ENCODE measurements around the gene MTOR.
"Not testable (repeated sequence)": the region's sequence is repeated elsewhere in the genome, so short reads cannot be mapped to it uniquely, and the experiment has no call there.

The MTOR gene

DNA sequence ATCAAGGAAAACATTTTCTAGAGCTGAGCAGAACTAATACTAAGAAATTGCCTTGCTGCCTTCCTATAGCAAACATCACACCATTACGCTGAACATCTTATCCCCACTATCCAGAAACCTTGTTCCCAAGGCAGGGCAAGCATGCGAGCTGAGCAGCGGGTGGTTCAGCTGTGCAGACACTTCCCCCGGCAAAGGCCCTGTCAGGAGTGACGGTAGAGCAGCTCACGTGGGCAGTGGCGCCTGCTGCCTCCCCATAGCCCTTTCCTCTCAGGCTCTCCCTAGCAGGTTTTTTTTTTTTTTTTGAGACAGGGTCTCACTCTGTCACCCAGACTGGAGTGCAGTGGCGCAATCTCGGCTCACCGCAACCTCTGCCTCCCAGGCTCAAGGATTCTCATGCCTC lies 86.9 kb downstream of the MTOR start:
- DNase-seq, result no peak
- CTCF ChIA-PET, result no interaction called here
- H3K36me3 Mint-ChIP-seq, result peaks cover 4% of the 10 kb centered on the region

DNA sequence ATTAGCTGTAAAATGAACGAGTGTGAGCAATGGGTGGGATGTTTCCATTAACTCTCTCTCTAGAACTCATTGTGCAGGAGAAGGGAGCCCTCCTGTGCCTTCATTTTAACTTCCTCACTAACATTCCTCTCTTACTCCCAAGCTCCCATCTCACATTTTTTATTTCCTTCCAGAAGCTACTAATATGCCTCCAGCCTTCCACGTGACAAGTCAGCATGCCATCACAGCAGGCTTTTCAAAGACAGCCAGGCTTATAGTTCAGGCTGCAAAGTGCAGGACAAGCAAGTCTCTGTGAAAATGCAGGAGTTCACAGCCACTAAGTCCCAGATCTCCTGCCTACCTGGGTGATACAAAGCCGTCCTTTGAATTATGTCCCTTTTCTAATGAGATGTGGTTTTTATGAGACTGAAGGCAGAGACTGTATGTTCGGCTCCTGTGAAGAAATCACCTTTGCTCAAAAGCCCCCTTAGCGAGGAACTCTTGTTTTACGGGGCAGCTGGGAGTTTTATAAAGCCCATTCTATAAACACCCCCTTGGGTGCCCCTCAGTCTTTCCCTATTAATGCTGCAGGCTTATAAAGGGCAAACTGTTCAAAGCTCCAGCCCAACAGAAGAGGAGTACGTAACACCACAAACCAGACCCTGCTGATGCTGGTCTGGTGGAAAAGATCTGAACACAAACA lies 87.9 kb downstream of the MTOR start:
- no peaks in the 10 kb centered on the region for H3K4me1 Mint-ChIP-seq
- DNase-seq, result no peak
- no peaks in the 10 kb centered on the region for H3K9me3 Mint-ChIP-seq
- H3K27me3 Mint-ChIP-seq, result no peaks in the 10 kb centered on the region
- CTCF ChIA-PET, result no interaction called here
- no peak overlapping the region for H3K4me3 Mint-ChIP-seq
- no peak overlapping the region for H3K27ac Mint-ChIP-seq
- H3K36me3 Mint-ChIP-seq, result peaks cover 4% of the 10 kb centered on the region

More for the DNA sequence above, 86.9 kb downstream of the MTOR start:
- H3K4me3 Mint-ChIP-seq, result no peak overlapping the region
- no peak overlapping the region for H3K27ac Mint-ChIP-seq
- H3K27me3 Mint-ChIP-seq, result no peaks in the 10 kb centered on the region
- no peaks in the 10 kb centered on the region for H3K9me3 Mint-ChIP-seq
- H3K4me1 Mint-ChIP-seq, result no peaks in the 10 kb centered on the region

DNA sequence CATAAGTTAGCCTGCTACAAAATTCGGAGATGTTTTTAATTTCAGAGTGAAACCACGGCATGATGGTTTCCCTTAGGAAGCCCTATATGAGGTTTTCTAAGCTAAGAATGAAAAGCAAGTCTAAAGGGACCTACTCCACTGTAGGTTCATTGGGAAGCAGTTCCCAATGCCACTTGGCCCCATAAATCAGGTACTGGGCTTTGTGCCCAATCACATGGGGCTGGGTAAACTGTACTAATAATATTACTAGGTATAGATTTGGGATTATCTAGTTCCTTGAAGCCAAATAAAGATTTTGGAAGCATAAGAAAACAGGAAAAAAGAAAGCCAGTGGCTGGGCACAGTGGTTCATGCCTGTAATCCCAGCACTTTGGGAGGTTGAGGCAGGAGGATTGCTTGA lies 92.2 kb downstream of the MTOR start:
- no peaks in the 10 kb centered on the region for H3K4me1 Mint-ChIP-seq
- CTCF ChIA-PET, result interaction anchor here (1.1 kb wide), 1 partner anchor 194 kb away, joined by 3 read pairs; no protein-coding TSS in a partner anchor
- peaks cover 17% of the 10 kb centered on the region for H3K36me3 Mint-ChIP-seq
- no peaks in the 10 kb centered on the region for H3K27me3 Mint-ChIP-seq
- no peak for DNase-seq
- H3K4me3 Mint-ChIP-seq, result no peak overlapping the region
- H3K27ac Mint-ChIP-seq, result no peak overlapping the region
- peaks cover 2% of the 10 kb centered on the region for H3K9me3 Mint-ChIP-seq

DNA sequence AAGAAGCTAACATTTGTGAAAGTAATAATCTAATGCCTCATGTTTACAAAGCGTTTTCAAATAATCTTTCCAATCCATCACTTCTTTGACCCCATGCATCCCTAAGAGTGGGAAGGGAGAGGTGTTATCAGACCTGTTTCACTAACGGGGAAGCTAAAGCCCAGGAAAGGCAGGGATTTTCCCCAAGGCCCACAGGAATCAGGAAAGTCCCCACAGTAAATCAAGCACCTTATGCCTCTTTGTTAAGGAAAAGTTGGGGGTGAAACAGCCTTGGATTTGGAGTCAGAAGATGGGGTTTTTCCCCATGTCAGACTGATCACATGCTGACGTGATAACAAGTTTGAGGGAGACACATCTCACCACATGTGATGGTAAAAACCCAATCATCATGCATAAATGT lies 93.1 kb downstream of the MTOR start:
- H3K4me1 Mint-ChIP-seq, result no peaks in the 10 kb centered on the region
- CTCF ChIA-PET, result interaction anchor here (1.1 kb wide), 1 partner anchor 11 kb away, joined by 3 read pairs; no protein-coding TSS in a partner anchor

DNA sequence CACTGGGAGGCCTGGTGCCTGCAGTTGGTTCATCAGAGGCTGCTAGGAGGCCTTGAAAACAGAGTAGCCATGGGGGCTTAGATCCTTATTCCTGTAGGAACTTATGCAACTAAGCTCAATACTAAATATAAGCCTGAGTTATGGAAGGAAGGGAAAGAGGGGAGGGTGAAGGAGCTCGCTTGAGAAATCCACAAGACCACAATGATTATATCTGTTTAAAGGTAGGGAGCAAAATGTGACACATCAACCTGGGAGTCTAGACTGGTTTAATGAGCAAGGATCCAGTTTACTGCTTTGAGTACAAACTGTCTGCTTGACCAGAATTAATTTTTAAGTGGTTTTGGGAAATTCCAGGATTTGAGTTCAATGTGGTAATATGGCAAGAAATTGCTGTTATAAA lies 93.6 kb downstream of the MTOR start:
- H3K9me3 Mint-ChIP-seq, result peaks cover 2% of the 10 kb centered on the region
- DNase-seq, result no peak
- H3K27me3 Mint-ChIP-seq, result no peaks in the 10 kb centered on the region
- CTCF ChIA-PET, result interaction anchor here (1.1 kb wide), 1 partner anchor 11 kb away, joined by 3 read pairs; no protein-coding TSS in a partner anchor
- no peaks in the 10 kb centered on the region for H3K4me1 Mint-ChIP-seq
- H3K36me3 Mint-ChIP-seq, result peaks cover 20% of the 10 kb centered on the region
- no peak overlapping the region for H3K4me3 Mint-ChIP-seq
- peak overlapping the region; percentile 19 for H3K27ac Mint-ChIP-seq

More for the DNA sequence above, 93.1 kb downstream of the MTOR start:
- Mint-ChIP-seq H3K27me3 (no peaks in the 10 kb centered on the region), H3K36me3 (peaks cover 19% of the 10 kb centered on the region), H3K4me3 (no peak overlapping the region), H3K9me3 (peaks cover 2% of the 10 kb centered on the region), H3K27ac (no peak overlapping the region)
- no peak for DNase-seq

DNA sequence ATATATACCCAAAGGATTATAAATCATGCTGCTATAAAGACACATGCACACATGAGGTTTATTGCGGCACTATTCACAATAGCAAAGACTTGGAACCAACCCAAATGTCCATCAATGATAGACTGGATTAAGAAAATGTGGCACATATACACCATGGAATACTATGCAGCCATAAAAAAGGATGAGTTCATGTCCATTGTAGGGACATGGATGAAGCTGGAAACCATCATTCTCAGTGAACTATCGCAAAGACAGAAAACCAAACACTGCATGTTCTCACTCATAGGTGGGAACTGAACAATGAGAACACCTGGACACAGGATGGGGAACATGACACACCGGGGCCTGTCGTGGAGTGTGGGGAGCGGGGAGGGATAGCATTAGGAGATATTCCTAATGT lies 95.6 kb downstream of the MTOR start:
- CTCF ChIA-PET, H3K9me3 Mint-ChIP-seq: not testable (repeated sequence)

DNA sequence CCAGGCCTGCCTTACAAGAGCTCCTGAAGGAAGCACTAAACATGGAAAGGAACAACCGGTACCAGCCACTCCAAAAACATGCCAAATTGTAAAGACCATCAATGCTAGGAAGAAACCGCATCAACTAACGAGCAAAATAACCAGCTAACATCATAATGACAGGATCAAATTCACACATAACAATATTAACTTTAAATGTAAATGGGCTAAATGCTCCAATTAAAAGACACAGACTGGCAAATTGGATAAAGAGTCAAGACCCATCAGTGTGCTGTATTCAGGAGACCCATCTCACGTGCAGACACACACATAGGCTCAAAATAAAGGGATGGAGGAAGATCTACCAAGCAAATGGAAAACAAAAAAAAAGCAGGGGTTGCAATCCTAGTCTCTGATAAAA lies 99.6 kb downstream of the MTOR start:
- H3K9me3 Mint-ChIP-seq, H3K4me3 Mint-ChIP-seq, H3K27me3 Mint-ChIP-seq, H3K27ac Mint-ChIP-seq, CTCF ChIA-PET, H3K4me1 Mint-ChIP-seq, DNase-seq: not testable (repeated sequence)
- H3K36me3 Mint-ChIP-seq, result peaks cover 25% of the 10 kb centered on the region

More for the DNA sequence above, 95.6 kb downstream of the MTOR start:
- H3K27ac Mint-ChIP-seq, H3K4me3 Mint-ChIP-seq, H3K27me3 Mint-ChIP-seq, DNase-seq, H3K4me1 Mint-ChIP-seq: not testable (repeated sequence)
- H3K36me3 Mint-ChIP-seq, result peaks cover 20% of the 10 kb centered on the region

DNA sequence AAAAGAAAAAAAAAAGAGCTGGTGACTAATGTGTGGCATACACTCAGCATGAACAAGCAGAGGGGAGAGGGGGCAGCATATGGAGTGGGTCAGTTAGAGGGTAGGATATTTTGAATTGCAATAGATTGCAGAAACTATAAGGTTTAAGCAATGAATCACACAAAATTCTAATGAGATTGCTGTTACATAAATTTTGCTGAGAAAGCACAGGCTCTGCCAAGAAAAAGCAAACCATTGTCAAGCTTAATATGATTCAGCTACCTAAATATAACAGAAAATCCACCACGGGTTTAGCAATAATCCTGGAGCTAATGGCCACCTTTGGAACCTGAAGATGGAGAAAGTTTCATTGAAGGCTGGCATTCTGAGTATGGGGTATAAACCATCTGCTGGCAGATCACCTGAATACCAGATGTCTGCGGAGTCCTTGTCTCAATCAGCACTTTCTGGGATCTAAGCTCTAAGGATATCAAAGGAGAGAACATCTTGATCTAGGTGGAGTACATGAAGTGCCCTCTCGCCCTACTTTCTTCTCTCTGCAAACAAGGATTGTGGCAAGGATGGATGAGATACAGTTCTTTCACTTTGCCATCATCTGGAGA lies 103.5 kb downstream of the MTOR start:
- Mint-ChIP-seq H3K9me3 (no peaks in the 10 kb centered on the region), H3K4me3 (no peak overlapping the region), H3K36me3 (peaks cover 20% of the 10 kb centered on the region), H3K4me1 (peaks cover 8% of the 10 kb centered on the region), H3K27ac (peak overlapping the region; percentile 38), H3K27me3 (no peaks in the 10 kb centered on the region)
- no peak for DNase-seq
- CTCF ChIA-PET, result no interaction called here

DNA sequence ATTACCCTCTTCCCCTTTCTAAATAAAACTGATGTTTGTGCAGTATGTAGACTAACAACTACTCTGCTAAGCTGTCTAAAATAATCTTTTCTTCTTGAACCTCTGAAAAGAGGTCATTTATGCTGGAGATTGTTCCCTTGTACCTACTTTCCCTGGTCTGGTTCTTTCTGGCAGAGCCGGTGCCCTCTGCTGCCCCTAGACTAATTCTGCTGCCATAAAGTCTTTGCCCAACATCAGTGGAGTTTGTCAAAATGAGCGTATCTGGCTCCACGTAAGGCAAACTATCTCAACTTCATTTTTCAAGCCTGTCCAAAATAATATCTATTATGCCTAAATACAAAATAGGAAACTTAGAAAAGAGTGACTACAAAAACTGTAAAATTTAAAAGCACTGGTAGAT lies 104.1 kb downstream of the MTOR start:
- no peaks in the 10 kb centered on the region for H3K27me3 Mint-ChIP-seq
- CTCF ChIA-PET, result no interaction called here
- no peaks in the 10 kb centered on the region for H3K9me3 Mint-ChIP-seq
- peaks cover 8% of the 10 kb centered on the region for H3K4me1 Mint-ChIP-seq
- H3K27ac Mint-ChIP-seq, result peak overlapping the region; percentile 38
- H3K4me3 Mint-ChIP-seq, result no peak overlapping the region
- peaks cover 19% of the 10 kb centered on the region for H3K36me3 Mint-ChIP-seq
- no peak for DNase-seq

DNA sequence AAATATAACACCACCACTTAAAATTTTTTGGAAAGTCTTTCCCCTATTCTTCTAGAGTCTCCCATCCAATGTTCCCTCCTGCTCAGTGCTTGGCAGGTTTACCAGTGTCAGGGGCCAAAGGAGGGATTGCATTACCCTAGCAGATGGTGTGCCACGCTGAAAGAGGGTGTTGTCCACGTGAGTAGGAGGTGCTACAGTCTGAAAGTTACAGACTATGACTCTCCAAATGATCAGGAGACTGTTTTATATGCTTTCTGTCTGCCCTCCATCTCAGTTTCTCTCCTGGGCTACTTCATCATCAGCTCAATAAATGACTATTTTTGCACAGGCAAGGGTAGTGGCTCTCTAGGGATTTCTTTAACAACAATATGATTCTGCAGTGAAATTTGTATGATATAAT lies 104.5 kb downstream of the MTOR start:
- Mint-ChIP-seq H3K4me1 (peaks cover 8% of the 10 kb centered on the region), H3K36me3 (peaks cover 20% of the 10 kb centered on the region), H3K27me3 (no peaks in the 10 kb centered on the region), H3K4me3 (no peak overlapping the region), H3K27ac (no peak overlapping the region), H3K9me3 (no peaks in the 10 kb centered on the region)
- CTCF ChIA-PET, result no interaction called here
- no peak for DNase-seq

DNA sequence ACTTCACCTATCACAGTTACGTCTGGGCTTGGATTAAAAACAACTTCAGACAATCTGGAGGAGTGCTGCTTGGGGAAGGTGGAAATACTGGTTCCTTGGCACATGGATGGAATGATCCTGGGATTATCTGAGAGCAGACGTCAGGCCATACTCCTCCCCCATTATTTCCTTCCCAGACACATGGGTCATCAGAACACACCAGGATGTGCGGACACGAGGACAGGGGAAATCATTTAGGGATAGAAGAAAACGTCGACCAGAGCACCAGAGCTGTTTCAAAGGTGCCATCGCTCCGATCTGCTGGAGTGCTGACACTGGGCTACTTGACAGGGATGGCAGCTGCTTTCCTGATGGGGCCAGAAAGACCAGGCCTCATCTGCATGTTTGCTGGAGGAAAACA lies 105.0 kb downstream of the MTOR start:
- CTCF ChIA-PET, result interaction anchor here (1.2 kb wide), 1 partner anchor 120 kb away, joined by 3 read pairs; no protein-coding TSS in a partner anchor
- Mint-ChIP-seq H3K4me3 (no peak overlapping the region), H3K27me3 (no peaks in the 10 kb centered on the region), H3K4me1 (peaks cover 8% of the 10 kb centered on the region), H3K9me3 (no peaks in the 10 kb centered on the region), H3K36me3 (peaks cover 25% of the 10 kb centered on the region), H3K27ac (peak overlapping the region; percentile 1)
- no peak for DNase-seq

DNA sequence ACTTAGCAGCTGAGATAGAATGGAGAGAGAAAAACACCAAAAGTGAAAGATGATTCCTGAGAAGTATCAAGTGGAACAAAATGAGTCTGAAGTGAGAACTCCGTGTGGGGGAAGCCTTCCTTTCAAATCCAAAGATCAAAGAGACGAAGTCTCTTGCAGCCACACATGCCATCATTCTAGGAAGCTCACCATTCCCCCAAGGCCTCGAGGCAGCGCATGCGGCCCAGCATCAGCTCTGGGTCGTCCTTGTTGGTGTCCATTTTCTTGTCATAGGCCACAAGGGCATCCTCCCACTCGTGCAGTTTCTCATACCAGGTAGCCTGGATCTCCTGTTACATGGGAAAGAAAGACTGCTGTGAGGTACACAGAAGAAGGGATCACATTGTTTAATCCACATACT lies 105.4 kb downstream of the MTOR start:
- CTCF ChIA-PET, result interaction anchor here (1.2 kb wide), 1 partner anchor 120 kb away, joined by 3 read pairs; no protein-coding TSS in a partner anchor
- H3K9me3 Mint-ChIP-seq, result no peaks in the 10 kb centered on the region
- no peak for DNase-seq
- H3K4me3 Mint-ChIP-seq, result no peak overlapping the region
- peaks cover 8% of the 10 kb centered on the region for H3K4me1 Mint-ChIP-seq
- H3K27ac Mint-ChIP-seq, result no peak overlapping the region
- peaks cover 26% of the 10 kb centered on the region for H3K36me3 Mint-ChIP-seq
- H3K27me3 Mint-ChIP-seq, result no peaks in the 10 kb centered on the region

DNA sequence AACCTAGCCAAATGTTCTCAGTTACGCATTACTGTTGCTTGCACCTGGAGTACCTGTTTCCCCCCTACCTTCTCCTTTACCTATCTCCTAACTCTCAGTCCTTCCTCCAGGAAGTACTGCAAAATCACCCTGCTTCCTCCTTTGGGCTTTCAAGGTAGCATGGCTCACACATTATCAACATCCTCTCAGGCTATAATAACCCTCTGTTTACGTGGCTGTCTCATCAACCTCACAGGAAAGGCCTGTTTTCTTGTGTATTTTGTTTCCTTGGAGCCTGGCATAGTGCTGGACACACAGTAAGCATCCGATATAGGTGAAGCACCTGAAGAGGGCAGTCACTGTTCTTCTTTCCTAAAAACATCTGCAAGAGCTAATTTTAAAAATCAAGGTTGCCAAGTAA lies 105.9 kb downstream of the MTOR start:
- Mint-ChIP-seq H3K4me3 (no peak overlapping the region), H3K27ac (peak overlapping the region; percentile 33), H3K4me1 (peaks cover 8% of the 10 kb centered on the region), H3K27me3 (no peaks in the 10 kb centered on the region), H3K36me3 (peaks cover 26% of the 10 kb centered on the region), H3K9me3 (no peaks in the 10 kb centered on the region)
- DNase-seq, result no peak
- CTCF ChIA-PET, result interaction anchor here (1.2 kb wide), 1 partner anchor 119 kb away, joined by 3 read pairs; no protein-coding TSS in a partner anchor

DNA sequence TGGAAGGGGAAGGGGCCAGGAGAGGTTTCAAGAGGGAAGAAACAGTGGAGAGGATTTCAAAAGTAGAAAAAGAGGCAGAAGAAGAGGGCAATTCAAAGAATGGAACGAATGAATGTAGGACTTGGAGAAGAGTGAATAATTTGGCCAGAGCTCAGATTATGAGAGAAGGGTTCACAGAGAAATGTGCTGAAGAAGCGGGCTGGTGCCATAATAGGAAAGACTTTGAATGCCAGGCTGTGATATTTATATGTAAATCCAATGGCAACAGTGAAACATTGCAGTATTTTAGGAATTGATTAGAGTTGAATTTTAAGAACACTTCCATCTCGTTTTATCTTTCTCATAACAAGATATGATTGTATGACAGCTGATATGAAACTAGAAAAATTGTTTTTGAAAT lies 109.2 kb downstream of the MTOR start:
- H3K36me3 Mint-ChIP-seq, result peaks cover 35% of the 10 kb centered on the region
- no peaks in the 10 kb centered on the region for H3K9me3 Mint-ChIP-seq
- H3K4me1 Mint-ChIP-seq, result peaks cover 8% of the 10 kb centered on the region
- DNase-seq, result no peak
- H3K27ac Mint-ChIP-seq, result peak overlapping the region; percentile 1
- H3K4me3 Mint-ChIP-seq, result no peak overlapping the region
- H3K27me3 Mint-ChIP-seq, result no peaks in the 10 kb centered on the region
- CTCF ChIA-PET, result no interaction called here

DNA sequence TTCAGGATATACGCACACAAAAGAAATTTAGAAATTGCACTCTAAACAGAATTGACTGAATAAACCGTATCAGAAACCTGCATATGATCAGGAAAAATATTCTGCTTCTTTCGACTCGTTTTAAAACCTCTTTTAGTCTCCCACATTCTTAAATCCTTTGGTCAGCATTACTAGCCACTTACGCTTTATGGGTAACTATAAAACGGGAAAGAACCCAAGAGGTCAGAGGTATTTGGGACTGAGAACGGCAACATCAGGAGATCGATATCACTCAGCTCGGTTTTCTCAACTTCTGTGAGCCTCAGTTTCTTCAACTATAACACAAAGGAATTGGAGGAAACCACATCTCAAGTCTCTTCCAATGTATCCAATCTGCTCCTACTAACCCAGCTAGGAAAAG lies 109.6 kb downstream of the MTOR start:
- no peaks in the 10 kb centered on the region for H3K27me3 Mint-ChIP-seq
- no peak overlapping the region for H3K27ac Mint-ChIP-seq
- H3K36me3 Mint-ChIP-seq, result peaks cover 37% of the 10 kb centered on the region
- DNase-seq, result no peak
- no peaks in the 10 kb centered on the region for H3K9me3 Mint-ChIP-seq
- CTCF ChIA-PET, result interaction anchor here (0.6 kb wide), 1 partner anchor 9 kb away, joined by 3 read pairs; no protein-coding TSS in a partner anchor
- H3K4me1 Mint-ChIP-seq, result peaks cover 8% of the 10 kb centered on the region
- H3K4me3 Mint-ChIP-seq, result no peak overlapping the region
